K562 (cell line): ENCODE measurements around the gene SLCO2A1. TPM values are rescaled to one million over a fixed set of nuclear protein-coding genes. Genes with fewer than 3 reads are reported as not detected.

Experiments
- ATAC-seq: fragments of 200-7000 bp; cut with Tn5 transposase; 3 replicates; pipeline ENCODE4 v1.9.1; 2020; ENCODE audit warnings: moderate library complexity
- BruUV-seq: library from RNA; stranded (reverse); fragments of 400-500 nt; replicated peaks from 2 replicates; lab custom pipeline; 2021; lab: Mats Ljungman, UMichigan
- CTCF ChIA-PET: fragments of 300-600 bp; formaldehyde crosslinking; extraction: SDS; loops from one replicate; lab custom pipeline; 2021; ENCODE audit warnings: low intra/inter-chr PET ratio; lab: Yijun Ruan, JAX
- POLR2A ChIA-PET: fragments of 300-600, 350-650 bp; sonication (Branson Sonifier 250); formaldehyde crosslinking; extraction: SDS; loops from one replicate; lab custom pipeline; 2021; ENCODE audit warnings: antibody characterized with exemption, inconsistent platforms; lab: Yijun Ruan, JAX
- DNase-seq, 4 experiments: peaks; one replicate each; pipeline versions ENCODE4 v3.0.0 to v3.0.0-alpha.2; 2011 to 2018; ENCODE audit warnings: low spot score in 3 of 4, mixed read lengths in 3 of 4; ENCODE audit errors: extremely low read depth in 1 of 4
- FAIRE-seq: peaks from 2 replicates; lab custom pipeline; 2011; peaks lifted over from hg19 to GRCh38; lab: Jason Lieb, UNC
- H2AFZ ChIP-seq: 2 replicates; pipeline ENCODE4 v1.6.0; 2011; ENCODE audit warnings: low read depth, low read length, control low read depth, inconsistent platforms
- H3K27ac ChIP-seq: fragments of 200-600 bp; 3 replicates; pipeline ENCODE4 v1.8.0; 2011; ENCODE audit warnings: low read depth, mild to moderate bottlenecking, control low read depth, inconsistent platforms, low read length, moderate library complexity, mixed read lengths; ENCODE audit errors: extremely low read depth
- H3K27me3 ChIP-seq, 2 experiments: fragments of 300-600 bp in 1 of 2; 2 replicates in 1 of 2; 3 replicates in 1 of 2; pipeline versions ENCODE4 v1.6.0 to v1.8.0; 2011; ENCODE audit warnings: inconsistent platforms in 2 of 2, low read length in 2 of 2, mild to moderate bottlenecking in 1 of 2, mixed read lengths in 1 of 2, moderate library complexity in 1 of 2; ENCODE audit not compliant: control insufficient read depth in 2 of 2, insufficient read depth in 2 of 2
- H3K36me3 ChIP-seq: fragments of 300-600 bp; 3 replicates; pipeline ENCODE4 v1.8.0; 2011; ENCODE audit warnings: mild to moderate bottlenecking, low read length, inconsistent platforms; ENCODE audit not compliant: control insufficient read depth, insufficient read depth
- H3K4me1 ChIP-seq, 2 experiments: fragments of 200-600 bp in 1 of 2; replicated peaks in 1 of 2; 2 replicates in 1 of 2; 3 replicates in 1 of 2; pipeline versions ENCODE4 v1.5.1 to v1.8.0; 2011; ENCODE audit warnings: inconsistent platforms in 2 of 2, low read length in 2 of 2, mild to moderate bottlenecking in 1 of 2, mixed read lengths in 1 of 2, moderate library complexity in 1 of 2; ENCODE audit not compliant: control insufficient read depth in 2 of 2, insufficient read depth in 2 of 2
- H3K4me2 ChIP-seq: 2 replicates; pipeline ENCODE4 v1.6.1; 2011; ENCODE audit warnings: low read length, control low read depth, inconsistent platforms, mixed read lengths; ENCODE audit not compliant: insufficient read depth
- H3K4me3 ChIP-seq: fragments of 200-600 bp; sonication (generic), shearing (Covaris generic); 2 replicates; pipeline ENCODE4 v1.5.1; 2016; ENCODE audit warnings: control low read depth, inconsistent platforms
- H3K79me2 ChIP-seq: fragments of 200-600 bp; 3 replicates; pipeline ENCODE4 v1.8.0; 2011; ENCODE audit warnings: low read length, inconsistent platforms; ENCODE audit not compliant: control insufficient read depth, insufficient read depth
- H3K9ac ChIP-seq, 2 experiments: 2 replicates each; pipeline versions ENCODE4 v1.6.0 to v1.6.1; 2011; ENCODE audit warnings: low read depth in 2 of 2, low read length in 2 of 2, control low read depth in 1 of 2, inconsistent platforms in 1 of 2, mild to moderate bottlenecking in 1 of 2, mixed read lengths in 1 of 2; ENCODE audit not compliant: insufficient read depth in 1 of 2
- H3K9me1 ChIP-seq: one replicate; pipeline ENCODE4 v1.6.0; 2011; ENCODE audit warnings: inconsistent platforms, mild to moderate bottlenecking, low read length, moderate library complexity; ENCODE audit not compliant: control insufficient read depth, insufficient read depth
- H3K9me3 ChIP-seq: replicated peaks from 2 replicates; pipeline ENCODE4 v1.5.1; 2011; ENCODE audit warnings: low read depth, low read length, inconsistent platforms; ENCODE audit not compliant: control insufficient read depth, insufficient read depth
- H4K20me1 ChIP-seq: replicated peaks from 2 replicates; pipeline ENCODE4 v1.6.1; 2011; ENCODE audit warnings: low read length, inconsistent platforms, mixed read lengths; ENCODE audit not compliant: control insufficient read depth, insufficient read depth
- ELF4 ChIP-seq: fragments of 450-650 bp; formaldehyde crosslinking; IDR thresholded peaks from 2 replicates; pipeline ENCODE4 v1.4.0; 2022; ENCODE audit warnings: missing genetic modification characterization
- GATA2 ChIP-seq: sonication (generic); formaldehyde crosslinking; IDR thresholded peaks from 2 replicates; pipeline ENCODE4 v1.4.0; 2020; ENCODE audit warnings: mild to moderate bottlenecking, missing genetic modification reagents
- KLF10 ChIP-seq: fragments of 250-450 bp; sonication (Bioruptor Pico); IDR thresholded peaks from 2 replicates; pipeline ENCODE4 v1.6.1; 2021; ENCODE audit warnings: matching md5 sums
- MYNN ChIP-seq, 2 experiments: sonication (generic); formaldehyde crosslinking in 1 of 2; IDR thresholded peaks; 2 replicates each; pipeline versions ENCODE4 v1.5.0 to v1.6.1; 2016 to 2020; ENCODE audit warnings: antibody characterized with exemption in 1 of 2, missing genetic modification reagents in 1 of 2
- RFX1 ChIP-seq: fragments of 450-650 bp; IDR thresholded peaks from 2 replicates; pipeline ENCODE4 v1.6.1; 2016; ENCODE audit warnings: mild to moderate bottlenecking, moderate library complexity
- ZNF133 ChIP-seq: fragments of 250-450 bp; sonication (Bioruptor Pico); IDR thresholded peaks from 2 replicates; pipeline ENCODE4 v1.4.0; 2020; ENCODE audit warnings: mild to moderate bottlenecking
- ZNF507 ChIP-seq: conservative IDR thresholded peaks from 2 replicates; pipeline ENCODE4 v1.6.1; 2017; ENCODE audit warnings: missing genetic modification characterization, missing compliant biosample characterization
- WGBS: fragments of 100-300 bp; shearing (Covaris generic); methylation state at CpG from one replicate; pipeline ENCODE4 v1.1.6; 2016; ENCODE audit warnings: low coverage, mixed read lengths; ENCODE audit not compliant: insufficient coverage; ENCODE audit errors: missing lambda C conversion rate; 5-methylcytosine and 5-hydroxymethylcytosine counted together
- in situ Hi-C: fragments of 300-500 bp; cut with MboI; formaldehyde crosslinking; loops from 4 replicates; pipeline ENCODE4 v1.15.0; 2018; ENCODE audit warnings: inconsistent platforms, mixed read lengths
- intact Hi-C: fragments of 100-400 bp; cut with micrococcal nuclease; formaldehyde crosslinking; loops from 2 replicates; pipeline ENCODE4 v1.14.2; 2022
- polyA plus RNA-seq, 8 experiments: library from polyadenylated mRNA; depleted of rRNA in 4 of 8; stranded (reverse) in 5 of 8; unstranded in 3 of 8; fragments of >200 nt; fragmentation: Nextera tagmentation in 2 of 8; fragmentation: Illumina TruSeq in 1 of 8; extraction: Ambion mirVana in 2 of 8; extraction: Trizol in 1 of 8; gene quantifications; 2 replicates each; pipeline versions ENCODE4 v1.2.1 to v1.2.3, GENCODE V29; 2011 to 2014; ENCODE audit warnings: inconsistent platforms in 1 of 8, missing spikeins in 1 of 8
- total RNA-seq, 7 experiments: library from RNA; depleted of rRNA in 6 of 7; stranded (reverse); fragments of >200 nt in 6 of 7; fragmentation: Illumina TruSeq in 2 of 7; extraction: Trizol in 2 of 7; gene quantifications; 2 replicates each; pipeline versions ENCODE4 v1.2.1 to v1.2.3, GENCODE V29; 2011 to 2021; ENCODE audit warnings: low replicate concordance in 1 of 7
- TF ChIP-seq, protein P1 (sequence below): fragments of 250-450 bp; sonication (Bioruptor Pico); IDR thresholded peaks from 2 replicates; pipeline ENCODE4 v1.4.0; 2020; ENCODE audit warnings: mild to moderate bottlenecking, moderate library complexity
- TF ChIP-seq, protein P2 (sequence below), 2 experiments: fragments of 450-650 bp in 1 of 2; IDR thresholded peaks; 2 replicates each; pipeline ENCODE4 v1.6.1; 2011 to 2017; ENCODE audit warnings: low read depth in 2 of 2, antibody characterized with exemption in 1 of 2, borderline replicate concordance in 1 of 2, low read length in 1 of 2, mild to moderate bottlenecking in 1 of 2, mixed read lengths in 1 of 2; ENCODE audit not compliant: control insufficient read depth in 1 of 2
- TF ChIP-seq, protein P3 (sequence below): sonication (generic); formaldehyde crosslinking; IDR thresholded peaks from 2 replicates; pipeline ENCODE4 v1.8.0; 2022; ENCODE audit warnings: mild to moderate bottlenecking, missing genetic modification reagents
- TF ChIP-seq, protein P4 (sequence below): fragments of 150-350 bp; IDR thresholded peaks from 2 replicates; pipeline ENCODE4 v1.6.1; 2014; ENCODE audit warnings: low read depth, mild to moderate bottlenecking, low read length, borderline replicate concordance

The SLCO2A1 gene
- total and polyA plus RNA-seq, 9 of the 15 experiments (the other 6 are each of a cell fraction or from before 2014, with no cell fraction given) = 0.16 to 1.0 TPM; not detected in 7

DNA sequence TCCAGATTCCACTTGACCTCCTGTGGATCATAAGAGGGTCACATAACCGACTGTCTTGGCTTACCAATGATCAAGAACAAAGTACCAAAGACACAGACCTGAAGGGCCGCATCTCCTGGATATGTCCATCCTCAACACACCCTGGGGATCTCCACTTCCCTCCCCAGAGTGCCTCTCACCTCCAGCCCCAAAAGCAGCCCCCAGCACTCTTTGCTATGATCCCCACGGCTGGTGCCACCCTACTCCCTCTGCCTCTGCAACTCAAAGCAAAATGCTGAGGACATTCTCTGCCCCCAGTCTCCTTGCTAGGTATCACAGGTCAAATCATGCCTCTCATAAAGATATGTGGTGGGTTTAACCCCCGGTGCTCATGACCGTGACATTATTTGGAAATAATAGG, 32.7 kb downstream of the SLCO2A1 start:
- in situ Hi-C loops = no loop called here
- Histone ChIP-seq H3K79me2 (no peaks in the 10 kb centered on the region), H3K27me3 (peaks cover 8 to 49% of the 10 kb centered on the region in 2 experiments; a peak in 4 of 5 replicates), H4K20me1 (0 out of 2 replicates have a peak, but pooled peaks cover 3% of the 10 kb centered on the region), H3K4me3 (no peak overlapping the region), H3K9ac (no peak overlapping the region), H3K36me3 (no peaks in the 10 kb centered on the region), H3K9me1 (no peaks in the 10 kb centered on the region), H3K4me1 (no peaks in the 10 kb centered on the region; a peak in 1 of 5 replicates), H3K9me3 (no peaks in the 10 kb centered on the region), H3K4me2 (no peak overlapping the region), H2AFZ (no peak overlapping the region), H3K27ac (no peak overlapping the region)
- FAIRE-seq = no peak
- intact Hi-C loops = no loop called here
- 2% methylated on average over 5 of the region's 5 CpGs for WGBS
- ChIA-PET POLR2A (interaction anchor here (1.1 kb wide), 1 partner anchor 13 kb away, joined by 4 read pairs; no protein-coding TSS in a partner anchor), CTCF (no interaction called here)
- no TSS peak for BruUV-seq
- ATAC-seq = no peak
- DNase-seq = no peak
- TF ChIP-seq KLF10 (no peak), ZNF507 (no peak), MYNN (IDR thresholded peaks at IDR 0.05) (no peak), MYNN (CRISPR knock-in tag; IDR thresholded peaks at IDR 0.05) (no peak), GATA2 (CRISPR knock-in tag) (no peak), ZNF133 (no peak), ELF4 (CRISPR knock-in tag) (no peak), RFX1 (no peak)
- TF ChIP-seq, protein P1, sequence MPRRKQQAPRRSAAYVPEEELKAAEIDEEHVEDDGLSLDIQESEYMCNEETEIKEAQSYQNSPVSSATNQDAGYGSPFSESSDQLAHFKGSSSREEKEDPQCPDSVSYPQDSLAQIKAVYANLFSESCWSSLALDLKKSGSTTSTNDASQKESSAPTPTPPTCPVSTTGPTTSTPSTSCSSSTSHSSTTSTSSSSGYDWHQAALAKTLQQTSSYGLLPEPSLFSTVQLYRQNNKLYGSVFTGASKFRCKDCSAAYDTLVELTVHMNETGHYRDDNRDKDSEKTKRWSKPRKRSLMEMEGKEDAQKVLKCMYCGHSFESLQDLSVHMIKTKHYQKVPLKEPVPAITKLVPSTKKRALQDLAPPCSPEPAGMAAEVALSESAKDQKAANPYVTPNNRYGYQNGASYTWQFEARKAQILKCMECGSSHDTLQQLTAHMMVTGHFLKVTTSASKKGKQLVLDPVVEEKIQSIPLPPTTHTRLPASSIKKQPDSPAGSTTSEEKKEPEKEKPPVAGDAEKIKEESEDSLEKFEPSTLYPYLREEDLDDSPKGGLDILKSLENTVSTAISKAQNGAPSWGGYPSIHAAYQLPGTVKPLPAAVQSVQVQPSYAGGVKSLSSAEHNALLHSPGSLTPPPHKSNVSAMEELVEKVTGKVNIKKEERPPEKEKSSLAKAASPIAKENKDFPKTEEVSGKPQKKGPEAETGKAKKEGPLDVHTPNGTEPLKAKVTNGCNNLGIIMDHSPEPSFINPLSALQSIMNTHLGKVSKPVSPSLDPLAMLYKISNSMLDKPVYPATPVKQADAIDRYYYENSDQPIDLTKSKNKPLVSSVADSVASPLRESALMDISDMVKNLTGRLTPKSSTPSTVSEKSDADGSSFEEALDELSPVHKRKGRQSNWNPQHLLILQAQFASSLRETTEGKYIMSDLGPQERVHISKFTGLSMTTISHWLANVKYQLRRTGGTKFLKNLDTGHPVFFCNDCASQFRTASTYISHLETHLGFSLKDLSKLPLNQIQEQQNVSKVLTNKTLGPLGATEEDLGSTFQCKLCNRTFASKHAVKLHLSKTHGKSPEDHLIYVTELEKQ (CRISPR knock-in tag) = no peak
- TF ChIP-seq, protein P2, sequence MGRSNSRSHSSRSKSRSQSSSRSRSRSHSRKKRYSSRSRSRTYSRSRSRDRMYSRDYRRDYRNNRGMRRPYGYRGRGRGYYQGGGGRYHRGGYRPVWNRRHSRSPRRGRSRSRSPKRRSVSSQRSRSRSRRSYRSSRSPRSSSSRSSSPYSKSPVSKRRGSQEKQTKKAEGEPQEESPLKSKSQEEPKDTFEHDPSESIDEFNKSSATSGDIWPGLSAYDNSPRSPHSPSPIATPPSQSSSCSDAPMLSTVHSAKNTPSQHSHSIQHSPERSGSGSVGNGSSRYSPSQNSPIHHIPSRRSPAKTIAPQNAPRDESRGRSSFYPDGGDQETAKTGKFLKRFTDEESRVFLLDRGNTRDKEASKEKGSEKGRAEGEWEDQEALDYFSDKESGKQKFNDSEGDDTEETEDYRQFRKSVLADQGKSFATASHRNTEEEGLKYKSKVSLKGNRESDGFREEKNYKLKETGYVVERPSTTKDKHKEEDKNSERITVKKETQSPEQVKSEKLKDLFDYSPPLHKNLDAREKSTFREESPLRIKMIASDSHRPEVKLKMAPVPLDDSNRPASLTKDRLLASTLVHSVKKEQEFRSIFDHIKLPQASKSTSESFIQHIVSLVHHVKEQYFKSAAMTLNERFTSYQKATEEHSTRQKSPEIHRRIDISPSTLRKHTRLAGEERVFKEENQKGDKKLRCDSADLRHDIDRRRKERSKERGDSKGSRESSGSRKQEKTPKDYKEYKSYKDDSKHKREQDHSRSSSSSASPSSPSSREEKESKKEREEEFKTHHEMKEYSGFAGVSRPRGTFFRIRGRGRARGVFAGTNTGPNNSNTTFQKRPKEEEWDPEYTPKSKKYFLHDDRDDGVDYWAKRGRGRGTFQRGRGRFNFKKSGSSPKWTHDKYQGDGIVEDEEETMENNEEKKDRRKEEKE (IDR thresholded peaks at IDR 0.05; ENCODE audit: borderline replicate concordance in 1 of 2, control insufficient read depth in 1 of 2, low read depth in 2 of 2, low read length in 1 of 2) = no peak
- TF ChIP-seq, protein P3, sequence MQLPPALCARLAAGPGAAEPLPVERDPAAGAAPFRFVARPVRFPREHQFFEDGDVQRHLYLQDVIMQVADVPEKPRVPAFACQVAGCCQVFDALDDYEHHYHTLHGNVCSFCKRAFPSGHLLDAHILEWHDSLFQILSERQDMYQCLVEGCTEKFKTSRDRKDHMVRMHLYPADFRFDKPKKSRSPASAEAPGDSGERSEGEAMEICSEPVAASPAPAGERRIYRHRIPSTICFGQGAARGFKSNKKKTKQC (CRISPR knock-in tag) = no peak
- TF ChIP-seq, protein P4, sequence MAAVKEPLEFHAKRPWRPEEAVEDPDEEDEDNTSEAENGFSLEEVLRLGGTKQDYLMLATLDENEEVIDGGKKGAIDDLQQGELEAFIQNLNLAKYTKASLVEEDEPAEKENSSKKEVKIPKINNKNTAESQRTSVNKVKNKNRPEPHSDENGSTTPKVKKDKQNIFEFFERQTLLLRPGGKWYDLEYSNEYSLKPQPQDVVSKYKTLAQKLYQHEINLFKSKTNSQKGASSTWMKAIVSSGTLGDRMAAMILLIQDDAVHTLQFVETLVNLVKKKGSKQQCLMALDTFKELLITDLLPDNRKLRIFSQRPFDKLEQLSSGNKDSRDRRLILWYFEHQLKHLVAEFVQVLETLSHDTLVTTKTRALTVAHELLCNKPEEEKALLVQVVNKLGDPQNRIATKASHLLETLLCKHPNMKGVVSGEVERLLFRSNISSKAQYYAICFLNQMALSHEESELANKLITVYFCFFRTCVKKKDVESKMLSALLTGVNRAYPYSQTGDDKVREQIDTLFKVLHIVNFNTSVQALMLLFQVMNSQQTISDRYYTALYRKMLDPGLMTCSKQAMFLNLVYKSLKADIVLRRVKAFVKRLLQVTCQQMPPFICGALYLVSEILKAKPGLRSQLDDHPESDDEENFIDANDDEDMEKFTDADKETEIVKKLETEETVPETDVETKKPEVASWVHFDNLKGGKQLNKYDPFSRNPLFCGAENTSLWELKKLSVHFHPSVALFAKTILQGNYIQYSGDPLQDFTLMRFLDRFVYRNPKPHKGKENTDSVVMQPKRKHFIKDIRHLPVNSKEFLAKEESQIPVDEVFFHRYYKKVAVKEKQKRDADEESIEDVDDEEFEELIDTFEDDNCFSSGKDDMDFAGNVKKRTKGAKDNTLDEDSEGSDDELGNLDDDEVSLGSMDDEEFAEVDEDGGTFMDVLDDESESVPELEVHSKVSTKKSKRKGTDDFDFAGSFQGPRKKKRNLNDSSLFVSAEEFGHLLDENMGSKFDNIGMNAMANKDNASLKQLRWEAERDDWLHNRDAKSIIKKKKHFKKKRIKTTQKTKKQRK = no peak
